Sigmoid colon (tissue), 4 donors: ENCODE data around the gene CAMTA1.

Experiments used
- EP300 ChIP-seq, 4 donors: sonication (generic); formaldehyde crosslinking; IDR thresholded peaks; one replicate each; pipeline ENCODE4 v1.6.1; 2017; ENCODE audit warnings: antibody characterized with exemption in 4 of 4
- POLR2A ChIP-seq, 2 donors: fragments of 450-650 bp; IDR thresholded peaks; one replicate each; pipeline ENCODE4 v1.6.1; 2016; ENCODE audit warnings: antibody characterized with exemption in 2 of 2, mild to moderate bottlenecking in 2 of 2, moderate library complexity in 2 of 2
- TF ChIP-seq, protein P1 (sequence below), 4 experiments: fragments of 450-650 bp in 3 of 4; fragments of 200-600 bp in 1 of 4; IDR thresholded peaks; one replicate each; pipeline ENCODE4 v1.5.1; 2016 to 2019; ENCODE audit warnings: antibody characterized with exemption in 4 of 4, mild to moderate bottlenecking in 3 of 4, moderate library complexity in 2 of 4

GRCh38 chr1:7783826-7784491 lies 998.7 kb downstream of the CAMTA1 start, which contains the start of gene PER3:
- TF ChIP-seq POLR2A (IDR thresholded peaks at IDR 0.05) = peak in 1 of 2 donors; percentile 18
- TF ChIP-seq, protein P1, sequence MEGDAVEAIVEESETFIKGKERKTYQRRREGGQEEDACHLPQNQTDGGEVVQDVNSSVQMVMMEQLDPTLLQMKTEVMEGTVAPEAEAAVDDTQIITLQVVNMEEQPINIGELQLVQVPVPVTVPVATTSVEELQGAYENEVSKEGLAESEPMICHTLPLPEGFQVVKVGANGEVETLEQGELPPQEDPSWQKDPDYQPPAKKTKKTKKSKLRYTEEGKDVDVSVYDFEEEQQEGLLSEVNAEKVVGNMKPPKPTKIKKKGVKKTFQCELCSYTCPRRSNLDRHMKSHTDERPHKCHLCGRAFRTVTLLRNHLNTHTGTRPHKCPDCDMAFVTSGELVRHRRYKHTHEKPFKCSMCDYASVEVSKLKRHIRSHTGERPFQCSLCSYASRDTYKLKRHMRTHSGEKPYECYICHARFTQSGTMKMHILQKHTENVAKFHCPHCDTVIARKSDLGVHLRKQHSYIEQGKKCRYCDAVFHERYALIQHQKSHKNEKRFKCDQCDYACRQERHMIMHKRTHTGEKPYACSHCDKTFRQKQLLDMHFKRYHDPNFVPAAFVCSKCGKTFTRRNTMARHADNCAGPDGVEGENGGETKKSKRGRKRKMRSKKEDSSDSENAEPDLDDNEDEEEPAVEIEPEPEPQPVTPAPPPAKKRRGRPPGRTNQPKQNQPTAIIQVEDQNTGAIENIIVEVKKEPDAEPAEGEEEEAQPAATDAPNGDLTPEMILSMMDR (IDR thresholded peaks at IDR 0.05) = no peak
- peak in 1 of 4 donors; percentile 53 for TF ChIP-seq EP300 (IDR thresholded peaks at IDR 0.05)
